Measurements from ENCODE around the gene C1orf35.

DNA sequence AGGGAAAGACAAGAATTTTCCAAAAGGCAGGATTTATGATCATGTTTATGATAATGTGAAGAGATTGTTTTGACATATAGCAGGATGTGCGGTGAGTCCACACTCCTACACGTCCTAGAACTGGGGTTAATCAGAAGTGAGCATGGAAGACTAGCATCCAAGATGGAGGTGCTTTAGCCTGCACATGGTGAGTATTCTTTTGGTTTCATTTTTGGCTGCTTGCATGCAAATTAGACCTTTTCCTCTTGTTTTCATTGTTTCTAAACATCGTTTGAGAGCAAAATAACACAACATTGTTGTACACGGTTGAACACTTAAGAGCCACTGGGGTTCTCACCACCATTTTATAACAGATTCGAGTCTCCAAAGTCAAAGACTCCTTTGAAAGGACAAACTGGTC, 22.1 kb upstream of the C1orf35 start:
- TF ChIP-seq, protein P1, sequence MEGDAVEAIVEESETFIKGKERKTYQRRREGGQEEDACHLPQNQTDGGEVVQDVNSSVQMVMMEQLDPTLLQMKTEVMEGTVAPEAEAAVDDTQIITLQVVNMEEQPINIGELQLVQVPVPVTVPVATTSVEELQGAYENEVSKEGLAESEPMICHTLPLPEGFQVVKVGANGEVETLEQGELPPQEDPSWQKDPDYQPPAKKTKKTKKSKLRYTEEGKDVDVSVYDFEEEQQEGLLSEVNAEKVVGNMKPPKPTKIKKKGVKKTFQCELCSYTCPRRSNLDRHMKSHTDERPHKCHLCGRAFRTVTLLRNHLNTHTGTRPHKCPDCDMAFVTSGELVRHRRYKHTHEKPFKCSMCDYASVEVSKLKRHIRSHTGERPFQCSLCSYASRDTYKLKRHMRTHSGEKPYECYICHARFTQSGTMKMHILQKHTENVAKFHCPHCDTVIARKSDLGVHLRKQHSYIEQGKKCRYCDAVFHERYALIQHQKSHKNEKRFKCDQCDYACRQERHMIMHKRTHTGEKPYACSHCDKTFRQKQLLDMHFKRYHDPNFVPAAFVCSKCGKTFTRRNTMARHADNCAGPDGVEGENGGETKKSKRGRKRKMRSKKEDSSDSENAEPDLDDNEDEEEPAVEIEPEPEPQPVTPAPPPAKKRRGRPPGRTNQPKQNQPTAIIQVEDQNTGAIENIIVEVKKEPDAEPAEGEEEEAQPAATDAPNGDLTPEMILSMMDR (IDR thresholded peaks at IDR 0.05; ENCODE audit: low read depth, low read length) = no peak
- TF ChIP-seq EZH2phosphoT487 (IDR thresholded peaks at IDR 0.05; ENCODE audit: low read depth) = no peak
